H1 (cell line): ENCODE measurements around the gene LRRC23. TPM values are rescaled to one million over a fixed set of nuclear protein-coding genes. Genes with fewer than 3 reads are reported as not detected.
A peak's percentile ranks its signal among the peaks of the same experiment; 100 is the strongest.

Experiments used
- BACH1 ChIP-seq: IDR thresholded peaks from 2 replicates; pipeline ENCODE4 v1.6.1; 2012; ENCODE audit warnings: low read length, improper control_type of control experiment
- CREB1 ChIP-seq: IDR thresholded peaks from 2 replicates; pipeline ENCODE4 v1.6.1; 2012; ENCODE audit warnings: inconsistent platforms
- GTF2F1 ChIP-seq: IDR thresholded peaks from 2 replicates; pipeline ENCODE4 v1.6.1; 2012; ENCODE audit warnings: low read depth, low read length, improper control_type of control experiment, borderline replicate concordance
- HDAC2 ChIP-seq, 2 experiments: fragments of 300-600 bp in 1 of 2; sonication (generic) in 1 of 2; IDR thresholded peaks; 2 replicates each; pipeline ENCODE4 v1.6.1; 2011 to 2012; ENCODE audit warnings: low read depth in 2 of 2, low read length in 2 of 2, mild to moderate bottlenecking in 2 of 2, moderate library complexity in 2 of 2, borderline replicate concordance in 1 of 2, inconsistent platforms in 1 of 2
- HDAC6 ChIP-seq: IDR thresholded peaks from one replicate; pipeline ENCODE4 v1.7.1; 2012; ENCODE audit warnings: low read depth, mild to moderate bottlenecking, inconsistent platforms, low read length, moderate library complexity
- MAFK ChIP-seq: IDR thresholded peaks from 2 replicates; pipeline ENCODE4 v1.6.1; 2012; ENCODE audit warnings: low read depth, mild to moderate bottlenecking, improper control_type of control experiment, low read length
- POLR2A ChIP-seq, 2 experiments: IDR thresholded peaks; 1 replicate in 1 of 2; 2 replicates in 1 of 2; pipeline ENCODE4 v1.6.1; 2011; ENCODE audit warnings: low read depth in 2 of 2, low read length in 2 of 2, mild to moderate bottlenecking in 2 of 2; ENCODE audit errors: control extremely low read depth in 1 of 2
- RAD21 ChIP-seq, 2 experiments: IDR thresholded peaks in 1 of 2; conservative IDR thresholded peaks in 1 of 2; 2 replicates each; pipeline ENCODE4 v1.6.1; 2011; ENCODE audit warnings: low read depth in 2 of 2, low read length in 2 of 2, improper control_type of control experiment in 1 of 2, inconsistent platforms in 1 of 2, mild to moderate bottlenecking in 1 of 2, moderate library complexity in 1 of 2
- RNF2 ChIP-seq: fragments of 200-900, 300-1000 bp; sonication (generic); IDR thresholded peaks from 2 replicates; pipeline ENCODE4 v1.7.1; 2016; ENCODE audit warnings: borderline replicate concordance, low read depth, mild to moderate bottlenecking, antibody characterized with exemption, low read length; ENCODE audit not compliant: poor library complexity, severe bottlenecking; ENCODE audit errors: missing control alignments
- TAF1 ChIP-seq: IDR thresholded peaks from 2 replicates; pipeline ENCODE4 v1.6.1; 2011; ENCODE audit warnings: mild to moderate bottlenecking, low read depth, low read length
- TCF12 ChIP-seq: IDR thresholded peaks from 2 replicates; pipeline ENCODE4 v1.6.1; 2011; ENCODE audit warnings: low read depth, mild to moderate bottlenecking, low read length
- YY1 ChIP-seq: IDR thresholded peaks from 2 replicates; pipeline ENCODE4 v1.6.1; 2011; ENCODE audit warnings: low read depth, mild to moderate bottlenecking, low read length
- polyA plus RNA-seq, 7 experiments: library from polyadenylated mRNA; depleted of rRNA in 3 of 7; stranded (reverse) in 5 of 7; unstranded in 2 of 7; fragments of >200 nt in 5 of 7; fragments of 200-250 nt in 2 of 7; gene quantifications; 1 replicate in 5 of 7; 2 replicates in 1 of 7; 4 replicates in 1 of 7; pipeline versions ENCODE4 v1.2.1 to v1.2.3, GENCODE V29; 2011 to 2013; ENCODE audit warnings: missing spikeins in 2 of 7, mixed read lengths in 2 of 7
- total RNA-seq: library from RNA; stranded (reverse); fragmentation: NEBNext Ultra II Directional; extraction: Animal tissue kit (Norgen Biotek cat#: 25700); gene quantifications from 2 replicates; pipeline ENCODE4 v1.2.1, GENCODE V29; 2021
- TF ChIP-seq, protein P1 (sequence below), 3 experiments: IDR thresholded peaks; 1 replicate in 2 of 3; 2 replicates in 1 of 3; pipeline versions ENCODE4 v1.5.1 to v1.6.1; 2011; ENCODE audit warnings: low read length in 3 of 3, mild to moderate bottlenecking in 3 of 3, inconsistent platforms in 2 of 3, low read depth in 1 of 3, moderate library complexity in 1 of 3; ENCODE audit not compliant: insufficient read depth in 1 of 3; ENCODE audit errors: control extremely low read depth in 1 of 3
- TF ChIP-seq, protein P2 (sequence below): IDR thresholded peaks from 2 replicates; pipeline ENCODE4 v1.6.1; 2011; ENCODE audit warnings: low read depth, mild to moderate bottlenecking, low read length; ENCODE audit not compliant: insufficient read depth
- TF ChIP-seq, protein P3 (sequence below): IDR thresholded peaks from 2 replicates; pipeline ENCODE4 v1.6.1; 2012; ENCODE audit warnings: inconsistent platforms
- TF ChIP-seq, protein P4 (sequence below): IDR thresholded peaks from 2 replicates; pipeline ENCODE4 v1.6.1; 2012; ENCODE audit warnings: low read length, inconsistent platforms
- TF ChIP-seq, protein P5 (sequence below): IDR thresholded peaks from 2 replicates; pipeline ENCODE4 v1.6.1; 2012; ENCODE audit warnings: inconsistent platforms

Gene LRRC23
- total and polyA plus RNA-seq, 2 of the 8 experiments (the other 6 are each of a cell fraction or from before 2014, with no cell fraction given) = 2.5 to 3.6 TPM

DNA sequence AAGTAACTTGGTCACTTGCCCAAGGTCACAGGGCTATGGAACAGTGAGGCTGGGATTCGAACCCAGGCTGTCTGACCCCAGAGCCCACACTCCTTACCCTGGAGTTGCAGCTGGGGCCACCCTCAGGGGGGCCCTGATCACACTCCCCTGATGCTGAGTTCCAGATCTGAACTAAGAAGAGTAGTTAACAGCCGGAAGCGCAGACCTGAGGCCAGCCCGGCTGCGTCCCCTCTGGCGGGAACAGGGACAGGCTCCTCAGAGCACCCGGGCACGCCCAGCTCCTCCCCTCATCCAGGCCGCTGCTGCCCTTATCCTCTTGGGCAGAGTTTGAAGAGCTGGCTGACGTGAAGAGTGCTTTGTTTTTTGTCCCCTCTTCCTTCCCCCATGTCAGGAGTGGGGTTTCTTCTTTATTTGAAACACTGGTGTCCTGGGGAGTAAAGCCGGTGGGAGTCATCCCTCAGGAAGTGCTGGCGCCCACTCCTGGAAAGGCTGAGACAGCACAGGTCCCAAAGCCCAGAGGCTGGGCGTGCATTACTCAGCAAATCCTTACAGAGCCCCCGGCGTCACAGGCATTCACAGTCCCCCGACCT is 57.2 kb downstream of the LRRC23 start (continued):
- TF ChIP-seq, protein P1, sequence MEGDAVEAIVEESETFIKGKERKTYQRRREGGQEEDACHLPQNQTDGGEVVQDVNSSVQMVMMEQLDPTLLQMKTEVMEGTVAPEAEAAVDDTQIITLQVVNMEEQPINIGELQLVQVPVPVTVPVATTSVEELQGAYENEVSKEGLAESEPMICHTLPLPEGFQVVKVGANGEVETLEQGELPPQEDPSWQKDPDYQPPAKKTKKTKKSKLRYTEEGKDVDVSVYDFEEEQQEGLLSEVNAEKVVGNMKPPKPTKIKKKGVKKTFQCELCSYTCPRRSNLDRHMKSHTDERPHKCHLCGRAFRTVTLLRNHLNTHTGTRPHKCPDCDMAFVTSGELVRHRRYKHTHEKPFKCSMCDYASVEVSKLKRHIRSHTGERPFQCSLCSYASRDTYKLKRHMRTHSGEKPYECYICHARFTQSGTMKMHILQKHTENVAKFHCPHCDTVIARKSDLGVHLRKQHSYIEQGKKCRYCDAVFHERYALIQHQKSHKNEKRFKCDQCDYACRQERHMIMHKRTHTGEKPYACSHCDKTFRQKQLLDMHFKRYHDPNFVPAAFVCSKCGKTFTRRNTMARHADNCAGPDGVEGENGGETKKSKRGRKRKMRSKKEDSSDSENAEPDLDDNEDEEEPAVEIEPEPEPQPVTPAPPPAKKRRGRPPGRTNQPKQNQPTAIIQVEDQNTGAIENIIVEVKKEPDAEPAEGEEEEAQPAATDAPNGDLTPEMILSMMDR (IDR thresholded peaks at IDR 0.05; ENCODE audit: control extremely low read depth in 1 of 3, insufficient read depth in 1 of 3, low read depth in 1 of 3, low read length in 3 of 3) = peak in 2 of 3 experiments; percentile 43 to 47; a peak in 3 of 4 replicates
- peak; percentile 11; the same call in 1 of the 2 replicates for TF ChIP-seq YY1
- peak; percentile 37; the same call in 1 of the 2 replicates for TF ChIP-seq TAF1
- TF ChIP-seq TCF12 = no peak
- no peak for TF ChIP-seq RNF2
- TF ChIP-seq, protein P2, sequence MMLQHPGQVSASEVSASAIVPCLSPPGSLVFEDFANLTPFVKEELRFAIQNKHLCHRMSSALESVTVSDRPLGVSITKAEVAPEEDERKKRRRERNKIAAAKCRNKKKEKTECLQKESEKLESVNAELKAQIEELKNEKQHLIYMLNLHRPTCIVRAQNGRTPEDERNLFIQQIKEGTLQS = no peak
- TF ChIP-seq, protein P3, sequence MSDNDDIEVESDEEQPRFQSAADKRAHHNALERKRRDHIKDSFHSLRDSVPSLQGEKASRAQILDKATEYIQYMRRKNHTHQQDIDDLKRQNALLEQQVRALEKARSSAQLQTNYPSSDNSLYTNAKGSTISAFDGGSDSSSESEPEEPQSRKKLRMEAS = peak; percentile 22; the same call in 1 of the 2 replicates
- no peak for TF ChIP-seq HDAC6
- TF ChIP-seq CREB1 = peak; percentile 43; the same call in 1 of the 2 replicates
- TF ChIP-seq RAD21 (IDR thresholded peaks at IDR 0.05 in 1 of 2, conservative IDR thresholded peaks at IDR 0.05 in 1 of 2; ENCODE audit: low read depth in 2 of 2, low read length in 2 of 2) = peak in 1 of 2 experiments; percentile 9; a peak in 1 of 4 replicates
- 0 out of 2 replicates have a peak, but pooled peaks have one; percentile 14 for TF ChIP-seq GTF2F1
- TF ChIP-seq MAFK = peak; percentile 95
- TF ChIP-seq HDAC2 (IDR thresholded peaks at IDR 0.05; ENCODE audit: borderline replicate concordance in 1 of 2, low read depth in 2 of 2, low read length in 2 of 2) = peak in 1 of 2 experiments; percentile 13; a peak in 1 of 4 replicates
- TF ChIP-seq POLR2A (IDR thresholded peaks at IDR 0.05; ENCODE audit: control extremely low read depth in 1 of 2, low read depth in 2 of 2, low read length in 2 of 2) = 0 out of 3 replicates have a peak, but pooled peaks of 1 of the 2 experiments have one; percentile 23
- TF ChIP-seq, protein P4, sequence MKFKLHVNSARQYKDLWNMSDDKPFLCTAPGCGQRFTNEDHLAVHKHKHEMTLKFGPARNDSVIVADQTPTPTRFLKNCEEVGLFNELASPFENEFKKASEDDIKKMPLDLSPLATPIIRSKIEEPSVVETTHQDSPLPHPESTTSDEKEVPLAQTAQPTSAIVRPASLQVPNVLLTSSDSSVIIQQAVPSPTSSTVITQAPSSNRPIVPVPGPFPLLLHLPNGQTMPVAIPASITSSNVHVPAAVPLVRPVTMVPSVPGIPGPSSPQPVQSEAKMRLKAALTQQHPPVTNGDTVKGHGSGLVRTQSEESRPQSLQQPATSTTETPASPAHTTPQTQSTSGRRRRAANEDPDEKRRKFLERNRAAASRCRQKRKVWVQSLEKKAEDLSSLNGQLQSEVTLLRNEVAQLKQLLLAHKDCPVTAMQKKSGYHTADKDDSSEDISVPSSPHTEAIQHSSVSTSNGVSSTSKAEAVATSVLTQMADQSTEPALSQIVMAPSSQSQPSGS = no peak; the same call in 1 of the 2 replicates
- TF ChIP-seq, protein P5, sequence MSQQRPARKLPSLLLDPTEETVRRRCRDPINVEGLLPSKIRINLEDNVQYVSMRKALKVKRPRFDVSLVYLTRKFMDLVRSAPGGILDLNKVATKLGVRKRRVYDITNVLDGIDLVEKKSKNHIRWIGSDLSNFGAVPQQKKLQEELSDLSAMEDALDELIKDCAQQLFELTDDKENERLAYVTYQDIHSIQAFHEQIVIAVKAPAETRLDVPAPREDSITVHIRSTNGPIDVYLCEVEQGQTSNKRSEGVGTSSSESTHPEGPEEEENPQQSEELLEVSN = 0 out of 2 replicates have a peak, but pooled peaks have one; percentile 32
- peak; percentile 99 for TF ChIP-seq BACH1
